ENCODE results near the gene GABARAPL1.

GRCh38 chr12:10211101-10211939 lies 1.4 kb upstream of the GABARAPL1 start:
- TF ChIP-seq, protein P1, sequence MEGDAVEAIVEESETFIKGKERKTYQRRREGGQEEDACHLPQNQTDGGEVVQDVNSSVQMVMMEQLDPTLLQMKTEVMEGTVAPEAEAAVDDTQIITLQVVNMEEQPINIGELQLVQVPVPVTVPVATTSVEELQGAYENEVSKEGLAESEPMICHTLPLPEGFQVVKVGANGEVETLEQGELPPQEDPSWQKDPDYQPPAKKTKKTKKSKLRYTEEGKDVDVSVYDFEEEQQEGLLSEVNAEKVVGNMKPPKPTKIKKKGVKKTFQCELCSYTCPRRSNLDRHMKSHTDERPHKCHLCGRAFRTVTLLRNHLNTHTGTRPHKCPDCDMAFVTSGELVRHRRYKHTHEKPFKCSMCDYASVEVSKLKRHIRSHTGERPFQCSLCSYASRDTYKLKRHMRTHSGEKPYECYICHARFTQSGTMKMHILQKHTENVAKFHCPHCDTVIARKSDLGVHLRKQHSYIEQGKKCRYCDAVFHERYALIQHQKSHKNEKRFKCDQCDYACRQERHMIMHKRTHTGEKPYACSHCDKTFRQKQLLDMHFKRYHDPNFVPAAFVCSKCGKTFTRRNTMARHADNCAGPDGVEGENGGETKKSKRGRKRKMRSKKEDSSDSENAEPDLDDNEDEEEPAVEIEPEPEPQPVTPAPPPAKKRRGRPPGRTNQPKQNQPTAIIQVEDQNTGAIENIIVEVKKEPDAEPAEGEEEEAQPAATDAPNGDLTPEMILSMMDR (conservative IDR thresholded peaks at IDR 0.05; ENCODE audit: low read length): no peak
- TF ChIP-seq EZH2phosphoT487 (IDR thresholded peaks at IDR 0.05; ENCODE audit: borderline replicate concordance): no peak

All from Loucy (cell line).